ENCODE measurements around the gene ZC3H4. TPM values are rescaled to one million over a fixed set of nuclear protein-coding genes. Genes with fewer than 3 reads are reported as not detected.

Gene ZC3H4
- total RNA-seq, 1 donor from 2014 or later = 43.5 TPM

GRCh38 chr19:47125669-47125938, 12.0 kb upstream of the ZC3H4 start:
- peaks cover 4% of the 10 kb centered on the region for H3K9me3 Mint-ChIP-seq (ENCODE audit: low read depth)
- DNase-seq (ENCODE audit: low spot score) = no peak
- H3K27ac Mint-ChIP-seq (ENCODE audit: unreplicated experiment) = no peak overlapping the region
- no peak overlapping the region for H3K4me3 Mint-ChIP-seq (ENCODE audit: unreplicated experiment)
- TF ChIP-seq, protein P1, sequence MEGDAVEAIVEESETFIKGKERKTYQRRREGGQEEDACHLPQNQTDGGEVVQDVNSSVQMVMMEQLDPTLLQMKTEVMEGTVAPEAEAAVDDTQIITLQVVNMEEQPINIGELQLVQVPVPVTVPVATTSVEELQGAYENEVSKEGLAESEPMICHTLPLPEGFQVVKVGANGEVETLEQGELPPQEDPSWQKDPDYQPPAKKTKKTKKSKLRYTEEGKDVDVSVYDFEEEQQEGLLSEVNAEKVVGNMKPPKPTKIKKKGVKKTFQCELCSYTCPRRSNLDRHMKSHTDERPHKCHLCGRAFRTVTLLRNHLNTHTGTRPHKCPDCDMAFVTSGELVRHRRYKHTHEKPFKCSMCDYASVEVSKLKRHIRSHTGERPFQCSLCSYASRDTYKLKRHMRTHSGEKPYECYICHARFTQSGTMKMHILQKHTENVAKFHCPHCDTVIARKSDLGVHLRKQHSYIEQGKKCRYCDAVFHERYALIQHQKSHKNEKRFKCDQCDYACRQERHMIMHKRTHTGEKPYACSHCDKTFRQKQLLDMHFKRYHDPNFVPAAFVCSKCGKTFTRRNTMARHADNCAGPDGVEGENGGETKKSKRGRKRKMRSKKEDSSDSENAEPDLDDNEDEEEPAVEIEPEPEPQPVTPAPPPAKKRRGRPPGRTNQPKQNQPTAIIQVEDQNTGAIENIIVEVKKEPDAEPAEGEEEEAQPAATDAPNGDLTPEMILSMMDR (IDR thresholded peaks at IDR 0.05) = no peak
- peaks cover 3% of the 10 kb centered on the region for H3K36me3 Mint-ChIP-seq (ENCODE audit: low read depth)
- peaks cover 20% of the 10 kb centered on the region for H3K4me1 Mint-ChIP-seq (ENCODE audit: low read depth)
- H3K27me3 Mint-ChIP-seq (ENCODE audit: low read depth) = no peaks in the 10 kb centered on the region

DNA sequence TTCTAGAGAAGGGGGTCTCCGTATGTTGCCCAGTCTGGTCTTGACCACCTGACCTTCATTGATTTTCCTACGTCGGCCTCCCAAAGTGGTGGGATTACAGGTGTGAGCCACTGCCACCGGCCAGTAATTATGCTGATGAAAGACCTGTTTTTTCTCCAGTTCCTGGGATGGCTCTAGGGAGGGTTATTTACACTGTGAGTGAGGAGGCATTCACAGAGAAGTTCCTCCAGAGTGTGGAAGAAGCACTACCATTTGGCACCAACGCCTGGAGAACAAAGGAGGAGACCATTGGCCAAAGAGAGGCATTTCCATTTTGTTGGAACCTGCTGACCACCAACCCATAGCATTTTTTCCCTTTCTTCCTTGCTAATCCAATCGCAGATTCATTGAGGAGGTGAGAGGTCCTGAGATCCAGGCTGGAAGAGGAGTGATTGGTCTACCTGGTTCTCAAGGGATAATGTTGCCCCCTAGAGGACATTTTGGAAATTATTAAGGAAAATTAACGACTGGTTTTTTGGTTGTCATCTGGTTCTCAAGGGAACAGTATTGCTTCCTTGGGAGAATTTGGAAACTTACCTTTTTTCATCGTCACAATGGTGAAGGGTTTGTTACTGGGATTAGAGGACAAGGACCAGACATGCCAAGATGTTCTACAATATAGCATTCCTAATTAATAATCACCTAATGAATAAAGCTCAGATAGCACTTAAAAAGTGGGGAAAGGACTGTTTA, 11.5 kb upstream of the ZC3H4 start:
- no peak for DNase-seq (ENCODE audit: low spot score)
- H3K36me3 Mint-ChIP-seq (ENCODE audit: low read depth) = no peaks in the 10 kb centered on the region
- peaks cover 17% of the 10 kb centered on the region for H3K4me1 Mint-ChIP-seq (ENCODE audit: low read depth)
- TF ChIP-seq, protein P1 (IDR thresholded peaks at IDR 0.05) = peak; percentile 89
- no peaks in the 10 kb centered on the region for H3K27me3 Mint-ChIP-seq (ENCODE audit: low read depth)
- no peaks in the 10 kb centered on the region for H3K9me3 Mint-ChIP-seq (ENCODE audit: low read depth)
- H3K4me3 Mint-ChIP-seq (ENCODE audit: unreplicated experiment) = no peak overlapping the region
- H3K27ac Mint-ChIP-seq (ENCODE audit: unreplicated experiment) = no peak overlapping the region

DNA sequence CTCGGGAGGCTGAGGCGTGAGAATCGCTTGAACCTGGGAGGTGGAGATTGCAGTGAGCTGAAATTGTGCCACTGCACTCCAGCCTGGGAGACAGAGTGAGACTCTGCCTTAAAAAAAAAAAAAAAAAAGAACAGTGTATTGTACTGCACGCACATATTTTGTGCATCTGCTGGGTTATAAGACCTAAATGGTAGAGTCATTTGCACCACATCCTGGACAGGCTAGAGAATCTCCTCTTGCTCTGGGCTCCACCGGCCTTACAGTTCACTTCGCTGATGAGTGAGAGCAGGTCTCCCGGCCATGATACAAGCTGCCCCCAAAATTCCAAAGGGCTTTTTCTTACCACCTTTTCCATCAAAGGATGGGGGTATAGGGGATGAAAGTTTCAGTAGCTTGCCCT, 9.8 kb upstream of the ZC3H4 start:
- H3K4me1 Mint-ChIP-seq (ENCODE audit: low read depth) = peaks cover 17% of the 10 kb centered on the region
- no peaks in the 10 kb centered on the region for H3K36me3 Mint-ChIP-seq (ENCODE audit: low read depth)
- TF ChIP-seq, protein P1 (IDR thresholded peaks at IDR 0.05) = no peak
- no peaks in the 10 kb centered on the region for H3K9me3 Mint-ChIP-seq (ENCODE audit: low read depth)
- no peaks in the 10 kb centered on the region for H3K27me3 Mint-ChIP-seq (ENCODE audit: low read depth)
- H3K4me3 Mint-ChIP-seq (ENCODE audit: unreplicated experiment) = no peak overlapping the region
- no peak for DNase-seq (ENCODE audit: low spot score)
- H3K27ac Mint-ChIP-seq (ENCODE audit: unreplicated experiment) = peak overlapping the region; percentile 20

GRCh38 chr19:47122359-47123335, 9.1 kb upstream of the ZC3H4 start:
- no peaks in the 10 kb centered on the region for H3K27me3 Mint-ChIP-seq (ENCODE audit: low read depth)
- DNase-seq (ENCODE audit: low spot score) = no peak
- H3K36me3 Mint-ChIP-seq (ENCODE audit: low read depth) = no peaks in the 10 kb centered on the region
- no peak overlapping the region for H3K4me3 Mint-ChIP-seq (ENCODE audit: unreplicated experiment)
- TF ChIP-seq, protein P1 (IDR thresholded peaks at IDR 0.05) = peak; percentile 37
- peak overlapping the region; percentile 77 for H3K27ac Mint-ChIP-seq (ENCODE audit: unreplicated experiment)
- H3K9me3 Mint-ChIP-seq (ENCODE audit: low read depth) = no peaks in the 10 kb centered on the region
- H3K4me1 Mint-ChIP-seq (ENCODE audit: low read depth) = peaks cover 17% of the 10 kb centered on the region

DNA sequence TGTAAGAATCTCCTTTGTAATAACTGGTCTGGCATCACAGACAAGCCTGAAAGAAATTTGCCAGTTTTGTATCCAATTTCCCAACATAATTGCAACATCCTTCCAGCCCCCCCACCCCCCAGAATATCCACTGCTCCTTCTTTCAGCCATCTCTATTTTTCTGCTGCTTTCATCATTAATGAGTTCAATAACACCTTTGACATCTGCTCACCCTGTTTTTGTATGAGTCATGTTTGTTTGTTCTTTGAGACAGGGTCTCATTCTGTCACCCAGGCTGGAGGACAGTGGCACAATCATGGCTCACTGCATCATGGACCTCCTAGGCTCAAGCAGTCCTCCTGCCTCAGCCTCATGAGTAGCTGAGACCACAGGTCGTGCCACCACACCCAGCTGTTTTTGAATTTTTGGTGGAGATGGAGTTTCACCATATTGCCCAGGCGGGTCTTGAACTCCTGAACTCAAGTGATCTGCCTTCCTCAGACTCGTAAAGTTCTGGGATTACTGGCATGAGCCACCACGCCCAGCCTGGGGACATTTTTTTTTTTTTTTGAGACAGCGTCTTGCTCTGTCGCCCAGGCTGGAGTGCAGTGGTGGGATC, 7.0 kb upstream of the ZC3H4 start:
- Mint-ChIP-seq H3K4me3 (ENCODE audit: unreplicated experiment) (no peak overlapping the region), H3K4me1 (ENCODE audit: low read depth) (peaks cover 17% of the 10 kb centered on the region), H3K27me3 (ENCODE audit: low read depth) (no peaks in the 10 kb centered on the region), H3K36me3 (ENCODE audit: low read depth) (no peaks in the 10 kb centered on the region), H3K27ac (ENCODE audit: unreplicated experiment) (peak overlapping the region; percentile 28), H3K9me3 (ENCODE audit: low read depth) (no peaks in the 10 kb centered on the region)
- TF ChIP-seq, protein P1 (IDR thresholded peaks at IDR 0.05) = no peak
- DNase-seq (ENCODE audit: low spot score) = no peak

Measured in chondrocyte (in vitro differentiated cells).